LNCaP clone FGC (cell line): Measurements from ENCODE around the gene INPP5A.
A peak's percentile ranks its signal among the peaks of the same experiment; 100 is the strongest.

ENCODE experiments used
- DNase-seq: peaks from one replicate; pipeline ENCODE4 v3.0.0-alpha.2; 2011; ENCODE audit warnings: low read depth
- H3K4me3 ChIP-seq: 2 replicates; pipeline ENCODE4 v1.5.1; 2011; ENCODE audit warnings: mild to moderate bottlenecking, low read depth, low read length, control low read depth
- TF ChIP-seq, protein P1 (sequence below): IDR thresholded peaks from 2 replicates; pipeline ENCODE4 v1.5.1; 2012; ENCODE audit warnings: mild to moderate bottlenecking; ENCODE audit not compliant: control insufficient read depth, insufficient read depth; ENCODE audit errors: extremely low read depth

The INPP5A gene

DNA sequence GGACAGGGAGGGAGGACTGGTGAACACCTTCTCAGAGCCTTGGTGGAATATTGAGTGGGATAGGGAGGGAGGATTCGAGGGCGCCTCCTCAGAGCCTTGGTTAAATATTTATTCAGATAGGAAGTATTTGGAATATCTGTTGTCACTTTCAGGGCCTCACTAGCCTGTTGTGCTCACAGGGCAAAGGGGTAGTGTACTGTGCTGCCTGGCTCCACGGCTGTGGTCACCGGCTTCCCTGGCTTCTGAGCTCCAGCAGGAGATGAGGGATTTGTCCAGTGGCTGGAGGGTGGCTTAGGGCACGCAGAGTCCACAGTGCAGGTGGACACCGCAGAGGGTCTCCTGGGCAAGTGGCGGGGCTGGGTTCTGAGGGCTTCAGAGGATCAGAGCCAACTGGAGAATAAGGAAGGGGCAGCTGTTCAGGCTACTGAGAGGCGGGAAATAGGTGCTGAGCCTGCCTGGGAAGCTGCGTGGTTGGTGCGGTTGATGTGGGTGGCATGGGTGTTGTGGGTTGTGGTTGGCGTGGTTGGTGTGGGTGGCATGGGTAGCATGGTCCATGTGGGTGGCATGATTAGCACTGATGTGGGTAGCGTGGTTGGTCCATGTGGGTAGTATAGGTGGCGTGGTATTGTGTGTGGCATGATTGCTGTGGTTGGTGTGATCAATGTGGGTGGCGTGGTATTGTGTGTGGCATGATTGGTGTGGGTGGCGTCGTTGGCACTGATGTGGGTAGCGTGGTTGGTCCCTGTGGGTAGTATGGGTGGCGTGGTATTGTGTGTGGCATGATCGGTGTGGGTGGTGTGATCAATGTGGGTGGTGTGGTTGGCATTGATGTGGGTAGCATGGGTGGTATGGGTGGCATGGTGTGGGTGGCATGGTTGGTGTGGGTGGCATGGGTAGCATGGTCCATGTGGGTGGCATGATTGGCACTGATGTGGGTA is 16.7 kb downstream of the INPP5A start:
- H3K4me3 ChIP-seq: no peak overlapping the region
- no peak for DNase-seq
- TF ChIP-seq, protein P1, sequence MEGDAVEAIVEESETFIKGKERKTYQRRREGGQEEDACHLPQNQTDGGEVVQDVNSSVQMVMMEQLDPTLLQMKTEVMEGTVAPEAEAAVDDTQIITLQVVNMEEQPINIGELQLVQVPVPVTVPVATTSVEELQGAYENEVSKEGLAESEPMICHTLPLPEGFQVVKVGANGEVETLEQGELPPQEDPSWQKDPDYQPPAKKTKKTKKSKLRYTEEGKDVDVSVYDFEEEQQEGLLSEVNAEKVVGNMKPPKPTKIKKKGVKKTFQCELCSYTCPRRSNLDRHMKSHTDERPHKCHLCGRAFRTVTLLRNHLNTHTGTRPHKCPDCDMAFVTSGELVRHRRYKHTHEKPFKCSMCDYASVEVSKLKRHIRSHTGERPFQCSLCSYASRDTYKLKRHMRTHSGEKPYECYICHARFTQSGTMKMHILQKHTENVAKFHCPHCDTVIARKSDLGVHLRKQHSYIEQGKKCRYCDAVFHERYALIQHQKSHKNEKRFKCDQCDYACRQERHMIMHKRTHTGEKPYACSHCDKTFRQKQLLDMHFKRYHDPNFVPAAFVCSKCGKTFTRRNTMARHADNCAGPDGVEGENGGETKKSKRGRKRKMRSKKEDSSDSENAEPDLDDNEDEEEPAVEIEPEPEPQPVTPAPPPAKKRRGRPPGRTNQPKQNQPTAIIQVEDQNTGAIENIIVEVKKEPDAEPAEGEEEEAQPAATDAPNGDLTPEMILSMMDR: no peak

- DNase-seq: no peak
- TF ChIP-seq, protein P1: no peak
- H3K4me3 ChIP-seq: no peak overlapping the region
Observed at GRCh38 chr10:132554991-132555647, 17.5 kb downstream of the INPP5A start.

- DNase-seq: no peak
- TF ChIP-seq, protein P1: no peak
- no peak overlapping the region for H3K4me3 ChIP-seq
Observed at GRCh38 chr10:132555648-132556575, 18.3 kb downstream of the INPP5A start.

GRCh38 chr10:132556994-132557441 is 19.4 kb downstream of the INPP5A start:
- DNase-seq: peak; percentile 71
- TF ChIP-seq, protein P1: no peak
- H3K4me3 ChIP-seq: no peak overlapping the region

GRCh38 chr10:132557696-132558515 is 20.3 kb downstream of the INPP5A start:
- TF ChIP-seq, protein P1: no peak
- no peak for DNase-seq
- no peak overlapping the region for H3K4me3 ChIP-seq
